Neural cell (in vitro differentiated cells): ENCODE data around the gene OR2F1.

Experiments
- EP300 ChIP-seq: fragments of 450-650 bp; conservative IDR thresholded peaks from 2 replicates; pipeline ENCODE4 v1.6.1; 2014; ENCODE audit warnings: antibody characterized with exemption, mild to moderate bottlenecking, moderate library complexity; ENCODE audit not compliant: poor library complexity, severe bottlenecking
- EZH2 ChIP-seq: fragments of 200-600, 300-800 bp; shearing (Covaris generic), sonication (generic); IDR thresholded peaks from 2 replicates; pipeline ENCODE4 v1.6.1; 2014; ENCODE audit warnings: antibody characterized with exemption, low read length, borderline replicate concordance, mild to moderate bottlenecking; ENCODE audit not compliant: insufficient read depth, poor library complexity, severe bottlenecking
- MXI1 ChIP-seq: fragments of 450-650 bp; conservative IDR thresholded peaks from 2 replicates; pipeline ENCODE4 v1.6.1; 2014; ENCODE audit warnings: antibody characterized with exemption, mild to moderate bottlenecking; ENCODE audit not compliant: poor library complexity, severe bottlenecking
- POLR2AphosphoS5 ChIP-seq: IDR thresholded peaks from 2 replicates; pipeline ENCODE4 v1.6.1; 2012
- RAD21 ChIP-seq: fragments of 450-650 bp; conservative IDR thresholded peaks from 2 replicates; pipeline ENCODE4 v1.6.1; 2014; ENCODE audit warnings: antibody characterized with exemption, mild to moderate bottlenecking, moderate library complexity
- REST ChIP-seq: IDR thresholded peaks from 2 replicates; pipeline ENCODE4 v1.6.1; 2012; ENCODE audit warnings: borderline replicate concordance
- SMC3 ChIP-seq: fragments of 450-650 bp; conservative IDR thresholded peaks from 2 replicates; pipeline ENCODE4 v1.6.1; 2014; ENCODE audit warnings: antibody characterized with exemption, mild to moderate bottlenecking, moderate library complexity; ENCODE audit not compliant: poor library complexity
- TAF1 ChIP-seq: IDR thresholded peaks from 2 replicates; pipeline ENCODE4 v1.6.1; 2012; ENCODE audit warnings: low read depth
- TF ChIP-seq, protein P1 (sequence below): fragments of 450-650 bp; IDR thresholded peaks from 2 replicates; pipeline ENCODE4 v1.5.1; 2014; ENCODE audit warnings: antibody characterized with exemption, mild to moderate bottlenecking, moderate library complexity; ENCODE audit not compliant: poor library complexity, severe bottlenecking

- TF ChIP-seq EP300 = no peak
- TF ChIP-seq SMC3 = no peak
- TF ChIP-seq TAF1 = no peak
- no peak for TF ChIP-seq EZH2
- TF ChIP-seq, protein P1, sequence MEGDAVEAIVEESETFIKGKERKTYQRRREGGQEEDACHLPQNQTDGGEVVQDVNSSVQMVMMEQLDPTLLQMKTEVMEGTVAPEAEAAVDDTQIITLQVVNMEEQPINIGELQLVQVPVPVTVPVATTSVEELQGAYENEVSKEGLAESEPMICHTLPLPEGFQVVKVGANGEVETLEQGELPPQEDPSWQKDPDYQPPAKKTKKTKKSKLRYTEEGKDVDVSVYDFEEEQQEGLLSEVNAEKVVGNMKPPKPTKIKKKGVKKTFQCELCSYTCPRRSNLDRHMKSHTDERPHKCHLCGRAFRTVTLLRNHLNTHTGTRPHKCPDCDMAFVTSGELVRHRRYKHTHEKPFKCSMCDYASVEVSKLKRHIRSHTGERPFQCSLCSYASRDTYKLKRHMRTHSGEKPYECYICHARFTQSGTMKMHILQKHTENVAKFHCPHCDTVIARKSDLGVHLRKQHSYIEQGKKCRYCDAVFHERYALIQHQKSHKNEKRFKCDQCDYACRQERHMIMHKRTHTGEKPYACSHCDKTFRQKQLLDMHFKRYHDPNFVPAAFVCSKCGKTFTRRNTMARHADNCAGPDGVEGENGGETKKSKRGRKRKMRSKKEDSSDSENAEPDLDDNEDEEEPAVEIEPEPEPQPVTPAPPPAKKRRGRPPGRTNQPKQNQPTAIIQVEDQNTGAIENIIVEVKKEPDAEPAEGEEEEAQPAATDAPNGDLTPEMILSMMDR = no peak
- TF ChIP-seq REST = no peak
- TF ChIP-seq MXI1 = no peak
- no peak for TF ChIP-seq POLR2AphosphoS5
- TF ChIP-seq RAD21 = no peak
Observed at GRCh38 chr7:144006029-144006691, 51.5 kb downstream of the OR2F1 start.
